SH-SY5Y (cell line): ENCODE data around the gene STX16.

ENCODE experiments used
- GATA2 ChIP-seq: IDR thresholded peaks from 2 replicates; pipeline ENCODE4 v1.6.1; 2011; ENCODE audit warnings: mild to moderate bottlenecking, low read depth, low read length
- GATA3 ChIP-seq: IDR thresholded peaks from 2 replicates; pipeline ENCODE4 v1.6.1; 2011; ENCODE audit warnings: low read depth, mild to moderate bottlenecking, low read length, moderate library complexity

STX16 gene

DNA sequence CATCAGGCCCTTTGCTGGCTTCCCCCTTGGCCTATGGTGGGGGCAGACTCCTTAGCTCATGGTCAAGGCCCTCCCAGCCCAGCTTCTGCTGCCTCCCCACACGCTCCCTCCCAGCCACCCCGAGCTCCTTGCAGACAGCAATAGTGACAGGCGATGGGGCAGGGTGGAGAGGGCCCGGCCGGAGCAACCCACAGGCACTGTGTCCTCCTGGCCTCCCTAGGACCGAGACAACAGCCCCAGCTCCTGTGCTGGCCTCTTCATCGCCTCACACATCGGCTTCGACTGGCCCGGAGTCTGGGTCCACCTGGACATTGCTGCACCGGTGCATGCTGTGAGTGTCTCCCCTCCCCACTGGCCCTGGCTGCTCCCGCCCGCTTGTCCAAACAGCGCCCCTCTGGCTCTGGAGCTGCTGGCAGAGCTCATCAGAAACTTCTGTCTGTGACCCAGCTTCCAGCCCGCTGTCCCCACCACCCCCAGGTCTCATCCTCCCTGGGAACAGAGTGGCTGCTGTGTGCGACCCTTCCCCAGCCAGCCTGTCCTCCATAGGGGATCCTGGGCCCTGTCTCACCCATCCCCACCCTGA is 63.3 kb downstream of the STX16 start:
- TF ChIP-seq GATA3: no peak
- no peak for TF ChIP-seq GATA2

DNA sequence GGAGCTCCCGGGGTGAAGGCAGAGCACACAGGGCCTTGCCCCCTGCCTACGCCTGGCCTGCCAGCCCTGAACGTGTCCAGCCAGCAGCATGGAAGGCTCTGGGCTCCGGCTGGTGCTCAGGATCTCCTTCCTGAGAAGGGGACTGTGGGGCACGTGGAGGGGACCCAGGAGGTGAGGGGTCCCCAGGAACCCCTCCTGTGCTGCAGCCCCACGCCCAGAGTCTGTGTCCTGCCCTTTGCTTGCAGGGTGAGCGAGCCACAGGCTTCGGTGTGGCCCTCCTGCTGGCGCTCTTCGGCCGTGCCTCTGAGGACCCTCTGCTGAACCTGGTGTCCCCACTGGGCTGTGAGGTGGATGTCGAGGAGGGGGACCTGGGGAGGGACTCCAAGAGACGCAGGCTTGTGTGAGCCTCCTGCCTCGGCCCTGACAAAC is 63.9 kb downstream of the STX16 start:
- TF ChIP-seq GATA3 (no peak), GATA2 (no peak)

DNA sequence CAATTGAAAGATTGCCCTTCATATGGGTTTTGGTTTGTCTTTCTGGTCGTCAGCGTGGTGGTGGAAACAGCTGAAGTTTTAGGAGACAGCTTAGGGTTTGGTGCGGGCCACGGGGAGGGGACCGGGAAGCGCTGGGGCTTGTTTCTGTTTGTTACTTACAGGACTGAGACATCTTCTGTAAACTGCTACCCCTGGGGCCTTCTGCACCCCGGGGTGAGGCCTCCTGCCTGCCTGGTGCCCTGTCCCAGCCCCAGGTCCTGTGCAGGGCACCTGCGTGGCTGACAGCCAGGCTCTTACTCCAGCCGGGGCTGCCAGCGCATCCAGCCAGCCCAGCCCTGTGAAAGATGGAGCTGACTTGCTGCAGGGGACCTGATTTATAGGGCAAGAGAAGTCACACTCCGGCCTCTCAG is 64.3 kb downstream of the STX16 start:
- TF ChIP-seq GATA3 (no peak), GATA2 (no peak)

DNA sequence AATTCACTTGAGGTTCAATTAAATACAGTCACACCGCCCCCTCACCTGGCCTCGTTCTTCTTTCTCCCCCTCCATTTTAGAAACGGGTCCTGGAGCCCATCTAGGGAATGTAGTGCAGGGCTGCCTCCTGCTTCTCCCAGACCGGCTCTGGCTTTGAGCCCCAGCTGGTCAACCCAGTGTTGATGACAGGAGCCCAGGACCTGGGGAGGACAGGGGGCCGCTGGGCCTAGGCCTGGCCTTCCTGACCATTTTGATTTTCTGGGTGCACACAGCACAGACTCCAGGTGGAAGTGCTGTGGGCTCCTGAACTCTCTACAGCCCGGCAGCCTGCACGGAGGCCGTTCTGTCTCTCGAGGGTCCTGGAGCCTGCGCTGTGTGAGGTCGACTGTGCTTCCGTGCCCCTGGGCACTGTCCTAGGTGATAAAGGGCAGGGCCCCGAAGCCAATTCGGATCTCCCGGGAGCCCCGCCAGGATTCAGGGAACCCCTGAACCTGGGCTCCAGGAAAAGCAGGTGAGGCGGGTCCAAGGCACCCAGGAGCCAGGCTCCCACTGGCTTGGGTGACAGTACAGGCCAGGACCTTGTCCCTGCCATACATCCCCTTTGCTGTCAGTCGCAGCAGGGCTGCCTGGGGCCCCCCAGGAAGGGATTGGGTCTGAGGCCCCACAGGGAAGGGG is 64.9 kb downstream of the STX16 start:
- TF ChIP-seq GATA3 (no peak), GATA2 (no peak)

DNA sequence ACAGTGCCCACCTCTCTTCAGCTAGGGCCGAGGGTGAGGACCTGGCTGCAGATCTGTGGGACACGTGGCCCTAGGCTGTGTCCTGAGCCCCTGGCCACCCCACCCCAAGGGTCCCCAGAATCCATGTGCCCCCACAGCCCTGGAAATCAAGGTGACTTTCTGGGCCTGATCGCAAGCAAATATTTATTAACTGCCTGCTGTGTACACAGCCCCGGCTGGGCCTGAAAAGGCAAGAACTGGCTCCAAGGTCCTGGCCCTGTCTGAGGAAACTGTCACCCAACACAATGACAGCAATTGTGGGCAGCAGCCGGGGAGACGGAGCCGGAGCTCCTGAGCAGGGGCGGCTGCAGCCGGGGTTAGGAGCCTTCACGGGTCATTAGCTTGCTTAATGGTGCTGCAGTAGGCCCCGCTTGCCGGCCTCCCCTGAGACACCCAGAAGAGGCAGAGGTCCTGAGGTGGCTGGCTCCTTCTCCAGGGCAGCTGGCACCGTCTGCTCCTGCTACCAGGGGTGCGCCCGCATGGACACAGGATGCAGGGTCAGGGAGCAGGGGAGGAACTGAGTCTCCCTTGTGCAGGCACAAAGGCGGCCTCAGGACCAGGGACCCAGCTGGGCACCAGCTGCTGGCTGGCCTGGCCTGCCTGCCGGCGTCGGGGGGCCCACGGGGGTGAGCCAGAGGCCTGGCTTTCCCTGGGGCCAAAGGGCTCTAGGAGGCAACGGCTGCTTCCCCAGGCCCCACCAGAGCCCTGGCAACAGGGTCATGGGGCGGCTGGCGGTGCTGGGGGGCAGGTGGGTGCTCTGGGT is 65.6 kb downstream of the STX16 start:
- no peak for TF ChIP-seq GATA3
- TF ChIP-seq GATA2: no peak

DNA sequence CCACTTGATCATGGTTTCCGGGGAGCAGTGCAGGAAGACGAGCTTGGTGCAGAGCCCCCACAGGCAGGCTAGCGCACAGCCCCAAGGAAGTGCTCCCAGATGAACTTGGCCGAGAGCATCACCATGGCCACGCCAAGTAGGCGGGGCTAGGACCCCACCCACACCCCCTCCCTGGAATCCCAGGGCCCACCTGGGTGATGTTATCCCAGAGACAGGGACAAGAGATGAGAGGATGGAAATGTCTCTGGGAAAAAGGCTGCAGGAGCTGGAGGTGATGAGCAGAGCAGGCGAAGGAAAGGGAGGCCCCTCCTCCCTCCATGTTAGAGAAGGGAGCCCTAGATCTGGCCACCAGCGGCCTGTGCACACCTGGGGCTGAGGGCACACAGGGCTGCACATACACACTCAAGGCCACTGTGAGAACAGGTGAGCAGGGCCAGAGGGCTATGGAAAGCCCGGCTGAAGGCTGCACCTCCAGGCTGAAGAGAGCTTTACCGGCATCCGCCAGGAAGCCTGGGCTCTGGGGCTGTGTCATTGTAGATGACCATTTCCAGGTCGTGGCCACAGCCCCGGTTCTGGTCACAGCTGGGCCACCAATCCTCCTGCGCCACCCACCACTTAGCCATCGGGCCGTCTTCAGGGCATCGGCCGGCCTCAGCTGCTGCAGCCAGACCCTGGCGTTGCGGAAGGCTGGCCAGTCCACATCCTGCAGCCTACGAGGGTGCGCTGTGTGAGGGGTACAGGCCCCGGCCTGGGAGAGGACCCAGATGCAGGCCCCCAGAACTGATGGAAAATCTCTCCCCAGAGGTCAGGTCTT is 66.4 kb downstream of the STX16 start:
- TF ChIP-seq GATA3: no peak
- no peak for TF ChIP-seq GATA2

DNA sequence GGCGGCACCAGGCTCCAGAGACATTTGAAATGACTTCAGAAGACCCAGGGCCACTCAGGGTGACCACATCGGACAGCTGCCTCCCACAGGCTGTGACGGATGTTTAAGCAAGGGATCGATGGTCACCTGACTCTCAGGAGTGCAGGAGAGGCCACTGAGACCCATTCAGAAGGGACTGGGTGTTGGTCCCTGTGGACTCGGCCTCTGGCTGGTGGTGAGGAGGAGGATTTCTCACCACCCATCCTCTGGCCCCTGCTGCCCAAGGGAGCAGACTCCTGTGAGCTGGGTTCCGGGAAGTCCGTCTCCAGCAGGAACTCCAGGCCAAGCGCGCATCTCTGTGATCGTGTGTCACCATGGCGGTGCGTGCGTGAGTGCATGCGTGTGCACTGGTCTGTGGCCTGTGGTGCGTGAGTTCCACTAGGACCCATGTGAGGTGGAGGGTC is 67.1 kb downstream of the STX16 start:
- TF ChIP-seq GATA3 (no peak), GATA2 (no peak)

DNA sequence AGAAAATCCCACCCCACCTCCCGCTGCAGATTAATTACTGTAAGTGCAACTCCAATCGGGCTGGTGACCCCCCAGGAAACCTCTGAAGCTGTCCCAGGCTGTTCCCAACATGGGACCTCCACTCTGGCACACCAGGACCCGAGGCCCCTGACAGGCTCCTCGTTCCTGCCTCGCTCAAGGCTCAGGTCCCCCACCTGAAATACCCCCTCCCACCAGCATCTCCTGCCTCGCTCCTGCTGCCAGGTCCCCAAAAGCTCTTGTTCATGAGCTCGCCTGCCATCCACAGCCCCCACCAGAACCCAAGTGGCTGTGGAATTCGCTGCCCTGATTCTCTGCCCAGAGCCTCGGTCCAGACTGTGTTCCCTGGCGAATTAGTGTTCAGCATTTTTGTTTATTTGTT is 67.6 kb downstream of the STX16 start:
- no peak for TF ChIP-seq GATA3
- TF ChIP-seq GATA2: no peak

DNA sequence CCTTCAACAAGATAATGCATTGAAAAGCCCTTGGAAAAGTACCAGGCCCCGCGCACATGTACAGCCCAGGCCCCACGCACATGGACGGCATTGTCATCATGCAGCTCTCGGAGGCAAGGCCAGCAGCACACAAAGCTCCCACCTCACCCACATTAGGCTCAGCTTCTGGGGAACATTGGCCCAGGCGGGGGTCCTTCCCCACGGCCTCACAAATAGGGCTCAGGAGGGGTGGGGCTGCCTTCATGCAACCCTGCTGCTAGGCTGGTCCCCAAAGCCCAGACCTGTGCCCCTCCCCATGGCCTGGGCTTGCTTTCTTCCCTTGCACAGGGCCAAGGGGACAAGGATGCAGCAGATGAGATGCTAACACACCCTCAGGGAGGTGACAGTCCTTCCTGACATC is 68.2 kb downstream of the STX16 start:
- TF ChIP-seq GATA3 (no peak), GATA2 (no peak)

DNA sequence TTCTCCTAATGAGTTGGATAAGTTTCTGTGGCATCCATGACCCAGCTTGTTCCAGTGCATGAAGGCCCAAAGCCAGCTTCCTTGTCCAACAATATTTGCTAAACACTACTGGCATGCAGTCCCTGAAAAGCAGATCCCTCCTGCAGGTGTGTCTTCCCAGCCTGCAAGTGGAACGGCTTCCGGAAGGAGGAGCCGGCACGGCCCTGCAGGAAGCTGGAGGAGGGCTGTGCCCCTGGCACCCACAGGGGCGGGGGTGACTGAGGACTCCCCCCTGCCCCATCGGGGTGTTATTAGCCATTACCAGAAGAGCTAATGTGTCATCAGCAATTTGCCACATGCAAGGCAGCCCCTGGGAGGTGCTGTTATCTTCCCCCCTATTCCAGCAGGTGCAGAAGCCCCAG is 68.9 kb downstream of the STX16 start:
- TF ChIP-seq GATA2 (no peak), GATA3 (no peak)

DNA sequence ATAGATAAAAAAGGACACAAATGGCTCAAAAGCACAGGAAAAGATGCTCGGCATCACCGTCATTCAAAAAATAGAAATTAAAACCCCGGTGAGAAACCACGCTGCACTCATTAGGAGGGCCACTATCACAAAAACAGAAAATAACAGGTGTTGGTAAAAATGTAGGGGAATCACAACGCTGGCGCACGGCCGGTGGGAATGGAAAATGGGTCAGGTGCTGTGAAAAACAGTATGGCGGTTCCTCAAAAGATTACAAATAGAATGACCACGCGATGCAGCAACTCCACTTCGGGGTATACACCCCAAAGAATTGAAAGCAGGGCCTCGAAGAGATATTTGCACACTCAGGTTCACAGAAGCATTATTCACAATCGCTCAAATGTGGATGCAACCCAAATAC is 69.8 kb downstream of the STX16 start:
- TF ChIP-seq GATA2: no peak
- TF ChIP-seq GATA3: no peak

DNA sequence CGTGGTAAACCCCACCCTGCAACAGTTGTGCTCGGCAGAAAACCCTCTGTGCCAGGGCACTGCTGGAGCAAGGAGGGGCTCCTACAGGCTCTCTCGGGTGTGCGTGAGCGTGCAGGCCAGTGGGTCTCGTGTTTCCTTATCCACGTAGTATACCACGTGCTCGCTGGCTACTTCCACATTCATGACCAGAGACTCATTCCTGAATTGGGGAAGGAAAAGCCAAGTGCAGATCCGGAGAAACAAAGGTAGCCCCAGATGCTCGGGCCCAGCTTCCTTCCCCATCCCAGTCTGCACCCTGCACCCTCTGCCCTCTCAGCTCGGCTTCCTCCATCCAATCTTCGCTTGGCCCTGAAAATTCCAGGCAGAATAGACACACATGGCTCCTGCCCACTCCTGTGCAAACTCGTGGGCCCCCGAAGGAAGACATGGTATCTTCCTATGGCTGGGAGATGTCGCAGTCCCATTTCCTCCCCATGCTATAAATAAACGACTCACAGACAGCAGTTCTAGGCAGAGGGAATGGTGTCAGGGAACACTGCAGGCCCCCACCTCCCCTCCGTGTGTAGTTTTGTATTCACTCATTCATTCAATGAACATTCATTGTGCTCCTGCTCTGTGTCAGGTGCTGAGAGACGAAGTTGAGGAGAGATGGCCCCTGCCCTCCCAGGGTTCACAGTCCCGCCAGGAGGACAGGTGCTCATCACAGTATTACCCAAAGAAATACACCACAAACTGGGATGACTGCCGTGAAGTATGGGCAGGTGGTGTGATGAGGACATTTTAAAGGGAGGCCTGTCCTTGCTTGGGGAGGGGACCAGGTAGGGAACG is 71.1 kb downstream of the STX16 start:
- no peak for TF ChIP-seq GATA3
- TF ChIP-seq GATA2: no peak

DNA sequence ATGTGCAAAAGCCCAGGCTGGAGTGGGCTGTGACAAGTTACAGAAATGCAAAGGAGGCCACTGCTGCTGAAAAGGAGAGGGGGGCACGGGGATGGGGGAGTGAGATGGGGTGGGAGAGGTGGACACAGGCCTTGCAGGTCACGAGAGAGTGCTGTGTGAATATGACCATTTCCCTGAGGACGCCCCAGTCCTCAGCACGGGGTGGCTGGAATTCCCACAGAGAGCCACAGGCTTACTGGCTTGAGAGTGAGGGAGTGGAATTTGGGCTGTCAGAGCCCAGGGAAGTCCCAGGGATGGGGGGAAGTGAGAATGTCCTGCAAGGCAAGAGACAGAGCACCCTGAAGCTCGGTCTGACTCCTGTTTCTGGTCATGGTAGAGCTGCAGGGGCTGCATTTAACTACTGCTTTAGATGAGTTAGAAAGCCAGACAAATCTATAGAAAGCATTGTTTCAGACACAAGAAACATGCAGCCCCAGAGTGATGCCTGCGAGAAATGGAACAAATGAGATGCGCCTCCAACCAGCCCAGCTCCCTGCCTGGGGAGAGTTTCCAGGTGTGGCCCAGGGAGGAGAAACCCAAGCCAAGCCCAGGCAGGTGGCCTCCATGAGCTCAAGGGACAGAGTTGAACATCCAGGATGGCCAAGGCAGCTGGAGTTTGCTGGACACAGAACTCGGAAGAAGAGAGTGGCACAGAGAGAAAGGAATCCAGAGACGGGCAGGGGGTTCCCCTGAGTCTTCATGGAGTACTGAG is 72.0 kb downstream of the STX16 start:
- TF ChIP-seq GATA2 (no peak), GATA3 (no peak)

DNA sequence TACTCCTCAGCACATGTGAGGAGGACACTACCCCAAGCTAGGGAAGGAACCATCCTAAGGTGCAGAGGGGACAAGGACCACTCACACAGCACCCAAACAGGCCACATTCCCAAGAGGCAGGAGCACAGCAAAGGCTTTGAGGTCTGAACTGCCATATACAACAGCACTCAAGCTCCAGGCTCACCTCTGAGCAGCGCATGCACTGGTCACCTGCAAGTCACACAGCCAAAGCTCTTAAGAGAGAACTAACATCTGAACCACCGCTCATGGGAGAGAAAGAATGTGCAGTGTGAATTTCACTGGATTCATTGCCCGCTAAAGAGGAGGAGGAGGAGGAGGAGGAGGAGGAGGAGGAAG is 72.5 kb downstream of the STX16 start:
- no peak for TF ChIP-seq GATA2
- no peak for TF ChIP-seq GATA3
